HepG2 (cell line): ENCODE results near the gene GOT1. TPM values are rescaled to one million over a fixed set of nuclear protein-coding genes. Genes with fewer than 3 reads are reported as not detected.

ENCODE experiments used
- ATAC-seq: fragments of 200-7000 bp; cut with Tn5 transposase; 3 replicates; pipeline ENCODE4 v1.9.1; 2020; ENCODE audit warnings: mild to moderate bottlenecking, moderate library complexity
- BruUV-seq: library from RNA; stranded (reverse); fragments of 400-500 nt; replicated peaks from 2 replicates; lab custom pipeline; 2021; lab: Mats Ljungman, UMichigan
- CTCF ChIA-PET: fragments of 300-600 bp; formaldehyde crosslinking; extraction: SDS; loops from one replicate; lab custom pipeline; 2021; ENCODE audit warnings: low total read pairs, inconsistent platforms, low intra/inter-chr PET ratio; lab: Yijun Ruan, JAX
- POLR2A ChIA-PET: fragments of 350-600 bp; sonication (Branson Sonifier 250); formaldehyde crosslinking; loops from one replicate; lab custom pipeline; 2020; ENCODE audit warnings: antibody characterized with exemption, inconsistent platforms; lab: Yijun Ruan, JAX
- DNase-seq: peaks from one replicate; pipeline ENCODE4 v3.0.0-alpha.2; 2015; ENCODE audit warnings: low spot score
- FAIRE-seq: peaks from 3 replicates; lab custom pipeline; 2011; peaks lifted over from hg19 to GRCh38; lab: Jason Lieb, UNC
- H2AFZ ChIP-seq: one replicate; pipeline ENCODE4 v1.6.1; 2011; ENCODE audit warnings: low read length, inconsistent platforms
- H3K27ac ChIP-seq: fragments of 300-600 bp; 3 replicates; pipeline ENCODE4 v1.8.0; 2011; ENCODE audit warnings: mixed run types, mild to moderate bottlenecking, mixed read lengths, low read length, inconsistent platforms; ENCODE audit not compliant: insufficient read depth; ENCODE audit errors: extremely low read length
- H3K27me3 ChIP-seq, 2 experiments: fragments of 200-600 bp in 1 of 2; 2 replicates in 1 of 2; 3 replicates in 1 of 2; pipeline versions ENCODE4 v1.6.0 to v1.8.0; 2011; ENCODE audit warnings: low read length in 2 of 2, mild to moderate bottlenecking in 2 of 2, moderate library complexity in 2 of 2, inconsistent platforms in 1 of 2; ENCODE audit not compliant: insufficient read depth in 2 of 2, control insufficient read depth in 1 of 2
- H3K36me3 ChIP-seq, 2 experiments: fragments of 200-600 bp in 1 of 2; replicated peaks in 1 of 2; 2 replicates in 1 of 2; 3 replicates in 1 of 2; pipeline versions ENCODE4 v1.5.1 to v1.8.0; 2011; ENCODE audit warnings: low read length in 2 of 2, inconsistent platforms in 1 of 2; ENCODE audit not compliant: insufficient read depth in 2 of 2, control insufficient read depth in 1 of 2
- H3K4me1 ChIP-seq: 2 replicates; pipeline ENCODE4 v1.5.1; 2012; ENCODE audit warnings: low read length, inconsistent platforms; ENCODE audit not compliant: insufficient read depth
- H3K4me2 ChIP-seq: 2 replicates; pipeline ENCODE4 v1.6.0; 2011; ENCODE audit warnings: low read depth, low read length, inconsistent platforms
- H3K4me3 ChIP-seq, 3 experiments: fragments of 200-600 bp in 1 of 3; sonication (generic), shearing (Covaris generic) in 1 of 3; replicated peaks in 1 of 3; 2 replicates each; pipeline ENCODE4 v1.5.1; 2011 to 2016; ENCODE audit warnings: low read length in 3 of 3, inconsistent platforms in 2 of 3, low read depth in 2 of 3, mild to moderate bottlenecking in 2 of 3, control low read depth in 1 of 3, mixed read lengths in 1 of 3; ENCODE audit not compliant: insufficient read depth in 1 of 3
- H3K79me2 ChIP-seq: one replicate; pipeline ENCODE4 v1.6.1; 2011; ENCODE audit warnings: low read length, inconsistent platforms; ENCODE audit not compliant: insufficient read depth
- H3K9ac ChIP-seq: 2 replicates; pipeline ENCODE4 v1.6.0; 2011; ENCODE audit warnings: mild to moderate bottlenecking, low read depth, low read length, inconsistent platforms; ENCODE audit not compliant: insufficient read depth
- H3K9me3 ChIP-seq: 2 replicates; pipeline ENCODE4 v1.5.1; 2012; ENCODE audit warnings: mild to moderate bottlenecking, low read length
- H4K20me1 ChIP-seq: 2 replicates; pipeline ENCODE4 v1.6.0; 2011; ENCODE audit warnings: inconsistent platforms, mild to moderate bottlenecking, low read length, moderate library complexity; ENCODE audit not compliant: insufficient read depth
- ATAD3A ChIP-seq: sonication (generic); formaldehyde crosslinking; IDR thresholded peaks from 2 replicates; pipeline ENCODE4 v1.4.0; 2020; ENCODE audit warnings: missing genetic modification reagents
- ATM ChIP-seq: fragments of 450-650 bp; IDR thresholded peaks from 2 replicates; pipeline ENCODE4 v1.7.1; 2017; ENCODE audit warnings: mild to moderate bottlenecking, borderline replicate concordance
- ETV5 ChIP-seq: IDR thresholded peaks from 2 replicates; pipeline ENCODE4 v1.6.1; 2018; ENCODE audit warnings: missing biosample characterization, missing genetic modification reagents, inconsistent platforms, borderline replicate concordance
- MBD4 ChIP-seq: IDR thresholded peaks from 2 replicates; pipeline ENCODE4 v1.6.1; 2012; ENCODE audit warnings: low read length, inconsistent platforms, borderline replicate concordance
- NFIC ChIP-seq: IDR thresholded peaks from 2 replicates; pipeline ENCODE4 v1.6.1; 2012; ENCODE audit warnings: mild to moderate bottlenecking, low read length, inconsistent platforms
- NR2C2 ChIP-seq: sonication (generic); formaldehyde crosslinking; IDR thresholded peaks from 2 replicates; pipeline ENCODE4 v1.4.0; 2020; ENCODE audit warnings: missing genetic modification reagents, mild to moderate bottlenecking, moderate library complexity, borderline replicate concordance
- SKI ChIP-seq: fragments of 450-650 bp; IDR thresholded peaks from one replicate; pipeline ENCODE4 v1.6.1; 2018; ENCODE audit warnings: mild to moderate bottlenecking; ENCODE audit not compliant: partially characterized antibody
- TCF7 ChIP-seq: sonication (generic); IDR thresholded peaks from 2 replicates; pipeline ENCODE4 v1.6.1; 2016; ENCODE audit warnings: antibody characterized with exemption, low read depth
- ZNF326 ChIP-seq: sonication (generic); formaldehyde crosslinking; IDR thresholded peaks from 2 replicates; pipeline ENCODE4 v1.4.0; 2020; ENCODE audit warnings: missing genetic modification reagents, borderline replicate concordance
- ZNF484 ChIP-seq: sonication (generic); formaldehyde crosslinking; IDR thresholded peaks from 2 replicates; pipeline ENCODE4 v1.5.1; 2020; ENCODE audit warnings: mild to moderate bottlenecking, low read depth, missing genetic modification reagents, borderline replicate concordance
- ZSCAN12 ChIP-seq: sonication (generic); formaldehyde crosslinking; IDR thresholded peaks from 2 replicates; pipeline ENCODE4 v1.9.0; 2021; ENCODE audit warnings: mild to moderate bottlenecking, missing genetic modification reagents
- WGBS: methylation state at CpG from one replicate; pipeline ENCODE4 v1.1.6; 2017; ENCODE audit warnings: low lambda C conversion rate; 5-methylcytosine and 5-hydroxymethylcytosine counted together
- in situ Hi-C: cut with HindIII; loops from 2 replicates; pipeline ENCODE4 v1.10.0; 2017; ENCODE audit warnings: low pct_unique_long_range_greater_than_20kb; ENCODE audit not compliant: extremely low pct_ligation_motif_present
- intact Hi-C: fragments of 100-400 bp; cut with micrococcal nuclease; formaldehyde crosslinking; loops from one replicate; pipeline ENCODE4 v1.10.0; 2022; ENCODE audit not compliant: unreplicated experiment
- polyA plus RNA-seq, 8 experiments: library from polyadenylated mRNA; depleted of rRNA in 3 of 8; stranded (reverse) in 7 of 8; unstranded in 1 of 8; fragments of >200 nt; fragmentation: Illumina TruSeq in 4 of 8; extraction: Trizol in 4 of 8; gene quantifications; 2 replicates each; pipeline versions ENCODE4 v1.2.1 to v1.2.3, GENCODE V29; 2011 to 2016; ENCODE audit warnings: low read depth in 4 of 8, missing spikeins in 1 of 8, mixed read lengths in 1 of 8; ENCODE audit not compliant: insufficient read depth in 1 of 8
- total RNA-seq, 5 experiments: library from RNA; depleted of rRNA; stranded (reverse); fragments of >200 nt; fragmentation: Illumina TruSeq; extraction: Trizol; gene quantifications; 2 replicates each; pipeline ENCODE4 v1.2.3, GENCODE V29; 2016; ENCODE audit warnings: low read depth in 1 of 5
- TF ChIP-seq, protein P1 (sequence below): sonication (generic); formaldehyde crosslinking; IDR thresholded peaks from 2 replicates; pipeline ENCODE4 v1.5.1; 2020; ENCODE audit warnings: missing genetic modification reagents, mild to moderate bottlenecking, borderline replicate concordance
- TF ChIP-seq, protein P2 (sequence below): sonication (generic); formaldehyde crosslinking; IDR thresholded peaks from 2 replicates; pipeline ENCODE4 v1.4.0; 2020; ENCODE audit warnings: missing genetic modification reagents
- TF ChIP-seq, protein P3 (sequence below): IDR thresholded peaks from 2 replicates; pipeline ENCODE4 v1.6.1; 2016
- TF ChIP-seq, protein P4 (sequence below): sonication (generic); formaldehyde crosslinking; IDR thresholded peaks from 2 replicates; pipeline ENCODE4 v1.5.0; 2020; ENCODE audit warnings: mild to moderate bottlenecking, missing genetic modification reagents

The GOT1 gene
- total and polyA plus RNA-seq, 2 of the 13 experiments (the other 11 are each of a cell fraction or from before 2014, with no cell fraction given), result 81.2 to 102 TPM

DNA sequence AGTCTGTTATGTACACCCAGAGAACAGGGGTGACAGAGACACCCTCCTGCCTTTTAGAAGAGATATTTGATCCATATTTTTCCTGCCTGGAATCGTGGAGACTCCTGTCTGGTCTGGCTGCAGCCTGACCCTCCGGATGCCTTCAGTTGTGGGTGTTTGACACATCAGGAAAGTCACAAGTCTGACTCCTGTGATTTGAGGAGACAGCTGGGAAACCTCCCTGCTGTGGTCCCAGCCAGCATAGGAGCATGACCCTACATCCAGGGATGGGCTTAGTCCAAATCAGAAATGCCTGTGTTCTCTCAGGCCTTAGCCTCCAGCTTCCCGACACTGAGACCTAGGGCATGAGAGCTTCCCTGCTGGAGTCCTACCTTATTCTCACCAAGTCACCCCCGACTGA lies 43.4 kb downstream of the GOT1 start (continued):
- TF ChIP-seq, protein P1, sequence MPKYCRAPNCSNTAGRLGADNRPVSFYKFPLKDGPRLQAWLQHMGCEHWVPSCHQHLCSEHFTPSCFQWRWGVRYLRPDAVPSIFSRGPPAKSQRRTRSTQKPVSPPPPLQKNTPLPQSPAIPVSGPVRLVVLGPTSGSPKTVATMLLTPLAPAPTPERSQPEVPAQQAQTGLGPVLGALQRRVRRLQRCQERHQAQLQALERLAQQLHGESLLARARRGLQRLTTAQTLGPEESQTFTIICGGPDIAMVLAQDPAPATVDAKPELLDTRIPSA (CRISPR knock-in tag), result no peak
- no peak for TF ChIP-seq NFIC
- no peak for TF ChIP-seq ZNF484 (CRISPR knock-in tag)

DNA sequence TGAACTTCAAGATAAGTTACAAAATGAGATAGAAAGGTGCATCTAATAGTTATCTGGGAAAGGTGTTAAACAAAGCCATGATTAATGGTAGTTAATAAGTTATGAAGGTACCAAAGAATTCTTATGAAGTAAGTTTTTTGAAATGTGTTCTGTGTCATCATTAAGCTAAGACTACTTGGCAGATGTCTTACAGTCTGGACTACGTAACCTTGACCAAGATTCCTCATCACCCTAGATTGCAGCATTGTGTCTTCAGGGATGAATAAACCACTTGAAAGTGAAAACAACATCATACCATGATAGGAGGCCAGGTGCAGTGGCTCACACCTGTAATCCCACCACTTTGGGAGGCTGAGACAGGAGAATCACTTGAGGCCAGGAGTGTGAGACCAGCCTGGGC lies 48.2 kb downstream of the GOT1 start:
- CTCF ChIA-PET, result no interaction called here

DNA sequence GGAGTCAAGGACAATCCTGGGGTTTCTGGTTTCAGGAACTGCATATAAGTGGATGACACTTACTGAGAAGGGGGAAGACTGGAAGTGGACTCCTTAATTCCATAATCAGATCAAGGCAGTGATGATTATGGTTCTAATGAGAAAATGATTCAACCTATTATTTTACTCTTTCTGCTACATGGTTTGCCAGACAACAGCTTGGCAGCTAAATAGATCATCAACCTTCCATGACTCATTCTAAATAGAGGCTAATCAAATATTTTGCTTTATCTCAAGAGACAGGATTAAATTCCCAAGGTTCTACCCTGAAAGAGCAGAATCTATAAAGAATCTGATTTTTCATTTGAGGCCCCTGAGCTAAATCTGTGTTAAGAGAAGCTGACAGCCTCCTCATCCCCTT lies 55.0 kb downstream of the GOT1 start:
- Histone ChIP-seq H3K9ac (no peak overlapping the region), H3K9me3 (no peaks in the 10 kb centered on the region), H3K4me1 (0 out of 2 replicates have a peak, but pooled peaks cover 10% of the 10 kb centered on the region), H3K79me2 (no peaks in the 10 kb centered on the region), H4K20me1 (no peaks in the 10 kb centered on the region), H3K36me3 (no peaks in the 10 kb centered on the region), H2AFZ (no peak overlapping the region), H3K4me3 (no peak overlapping the region), H3K27ac (no peak overlapping the region), H3K4me2 (no peak overlapping the region), H3K27me3 (no peaks in the 10 kb centered on the region)
- in situ Hi-C loops (no loop called here), intact Hi-C loops (no loop called here)
- FAIRE-seq (no peak), ATAC-seq (no peak), DNase-seq (no peak)
- BruUV-seq, result no TSS peak
- ChIA-PET CTCF (no interaction called here), POLR2A (no interaction called here)
- TF ChIP-seq, protein P2, sequence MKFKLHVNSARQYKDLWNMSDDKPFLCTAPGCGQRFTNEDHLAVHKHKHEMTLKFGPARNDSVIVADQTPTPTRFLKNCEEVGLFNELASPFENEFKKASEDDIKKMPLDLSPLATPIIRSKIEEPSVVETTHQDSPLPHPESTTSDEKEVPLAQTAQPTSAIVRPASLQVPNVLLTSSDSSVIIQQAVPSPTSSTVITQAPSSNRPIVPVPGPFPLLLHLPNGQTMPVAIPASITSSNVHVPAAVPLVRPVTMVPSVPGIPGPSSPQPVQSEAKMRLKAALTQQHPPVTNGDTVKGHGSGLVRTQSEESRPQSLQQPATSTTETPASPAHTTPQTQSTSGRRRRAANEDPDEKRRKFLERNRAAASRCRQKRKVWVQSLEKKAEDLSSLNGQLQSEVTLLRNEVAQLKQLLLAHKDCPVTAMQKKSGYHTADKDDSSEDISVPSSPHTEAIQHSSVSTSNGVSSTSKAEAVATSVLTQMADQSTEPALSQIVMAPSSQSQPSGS (CRISPR knock-in tag), result no peak
- TF ChIP-seq MBD4 (no peak), ZNF326 (CRISPR knock-in tag) (no peak), SKI (no peak)
- TF ChIP-seq, protein P3, sequence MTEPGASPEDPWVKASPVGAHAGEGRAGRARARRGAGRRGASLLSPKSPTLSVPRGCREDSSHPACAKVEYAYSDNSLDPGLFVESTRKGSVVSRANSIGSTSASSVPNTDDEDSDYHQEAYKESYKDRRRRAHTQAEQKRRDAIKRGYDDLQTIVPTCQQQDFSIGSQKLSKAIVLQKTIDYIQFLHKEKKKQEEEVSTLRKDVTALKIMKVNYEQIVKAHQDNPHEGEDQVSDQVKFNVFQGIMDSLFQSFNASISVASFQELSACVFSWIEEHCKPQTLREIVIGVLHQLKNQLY (CRISPR knock-in tag), result no peak
- TF ChIP-seq, protein P4, sequence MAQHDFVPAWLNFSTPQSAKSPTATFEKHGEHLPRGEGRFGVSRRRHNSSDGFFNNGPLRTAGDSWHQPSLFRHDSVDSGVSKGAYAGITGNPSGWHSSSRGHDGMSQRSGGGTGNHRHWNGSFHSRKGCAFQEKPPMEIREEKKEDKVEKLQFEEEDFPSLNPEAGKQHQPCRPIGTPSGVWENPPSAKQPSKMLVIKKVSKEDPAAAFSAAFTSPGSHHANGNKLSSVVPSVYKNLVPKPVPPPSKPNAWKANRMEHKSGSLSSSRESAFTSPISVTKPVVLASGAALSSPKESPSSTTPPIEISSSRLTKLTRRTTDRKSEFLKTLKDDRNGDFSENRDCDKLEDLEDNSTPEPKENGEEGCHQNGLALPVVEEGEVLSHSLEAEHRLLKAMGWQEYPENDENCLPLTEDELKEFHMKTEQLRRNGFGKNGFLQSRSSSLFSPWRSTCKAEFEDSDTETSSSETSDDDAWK, result no peak

More for the DNA sequence above, 48.2 kb downstream of the GOT1 start:
- no peak for FAIRE-seq
- in situ Hi-C loops (no loop called here), intact Hi-C loops (no loop called here)
- Histone ChIP-seq H2AFZ (no peak overlapping the region), H3K79me2 (no peaks in the 10 kb centered on the region), H3K27me3 (peaks cover 0 to 5% of the 10 kb centered on the region in 2 experiments; a peak in 1 of 5 replicates), H3K27ac (no peak overlapping the region), H3K4me2 (no peak overlapping the region), H3K36me3 (no peaks in the 10 kb centered on the region), H3K9me3 (no peaks in the 10 kb centered on the region), H3K4me3 (no peak overlapping the region), H3K4me1 (no peaks in the 10 kb centered on the region), H4K20me1 (no peaks in the 10 kb centered on the region), H3K9ac (no peak overlapping the region)
- no peak for TF ChIP-seq ATM
- TF ChIP-seq NR2C2 (CRISPR knock-in tag), result no peak
- TF ChIP-seq ZSCAN12 (CRISPR knock-in tag), result no peak
- TF ChIP-seq ETV5 (CRISPR knock-in tag), result no peak
- TF ChIP-seq TCF7, result no peak
- no peak for TF ChIP-seq NFIC
- no peak for TF ChIP-seq ATAD3A (CRISPR knock-in tag)
- POLR2A ChIA-PET, result no interaction called here
- no TSS peak for BruUV-seq
- 100% methylated on average over 1 of the region's 1 CpG for WGBS
- DNase-seq, result no peak
- no peak for ATAC-seq
